Mucosa of stomach (tissue), 1 donor: ENCODE results near the gene DAB2IP.
"Not testable (repeated sequence)": the region's sequence is repeated elsewhere in the genome, so short reads cannot be mapped to it uniquely, and the experiment has no call there.

Experiments
- H3K27me3 ChIP-seq: one replicate; pipeline ENCODE4 v1.7.0; 2013; ENCODE audit warnings: mild to moderate bottlenecking, low read length; ENCODE audit not compliant: control insufficient read depth, insufficient read depth
- H3K36me3 ChIP-seq: one replicate; pipeline ENCODE4 v1.7.0; 2013; ENCODE audit warnings: low read length; ENCODE audit not compliant: control insufficient read depth, insufficient read depth
- H3K4me1 ChIP-seq: one replicate; pipeline ENCODE4 v1.7.0; 2013; ENCODE audit warnings: mild to moderate bottlenecking, low read length; ENCODE audit not compliant: control insufficient read depth, insufficient read depth
- H3K4me3 ChIP-seq: one replicate; pipeline ENCODE4 v1.7.0; 2013; ENCODE audit warnings: low read length
- H3K9ac ChIP-seq: one replicate; pipeline ENCODE4 v1.7.0; 2013; ENCODE audit warnings: mild to moderate bottlenecking, low read length, moderate library complexity
- H3K9me3 ChIP-seq: one replicate; pipeline ENCODE4 v1.7.0; 2013; ENCODE audit warnings: mild to moderate bottlenecking, low read length, moderate library complexity; ENCODE audit not compliant: control insufficient read depth
- donor health status: Pancreatic carcinoma.

DAB2IP gene

GRCh38 chr9:121618504-121618903 is 32.9 kb upstream of the DAB2IP start:
- Histone ChIP-seq H3K4me3 (no peak overlapping the region), H3K27me3 (no peaks in the 10 kb centered on the region), H3K36me3 (no peaks in the 10 kb centered on the region), H3K9ac (no peak overlapping the region), H3K9me3 (no peaks in the 10 kb centered on the region), H3K4me1 (peaks cover 20% of the 10 kb centered on the region)

- H3K27me3 ChIP-seq, H3K9ac ChIP-seq, H3K36me3 ChIP-seq, H3K4me3 ChIP-seq, H3K9me3 ChIP-seq: not testable (repeated sequence)
- H3K4me1 ChIP-seq, result peaks cover 20% of the 10 kb centered on the region
Observed at GRCh38 chr9:121618910-121619309, 32.5 kb upstream of the DAB2IP start.

- no peaks in the 10 kb centered on the region for H3K27me3 ChIP-seq
- peaks cover 20% of the 10 kb centered on the region for H3K4me1 ChIP-seq
- H3K9me3 ChIP-seq, result no peaks in the 10 kb centered on the region
- H3K9ac ChIP-seq, result peak overlapping the region; percentile 12
- H3K4me3 ChIP-seq, result no peak overlapping the region
- H3K36me3 ChIP-seq, result no peaks in the 10 kb centered on the region
Observed at GRCh38 chr9:121619545-121620324, 31.7 kb upstream of the DAB2IP start.

GRCh38 chr9:121620325-121620673 is 31.1 kb upstream of the DAB2IP start:
- Histone ChIP-seq H3K4me1 (peaks cover 20% of the 10 kb centered on the region), H3K4me3 (no peak overlapping the region), H3K9ac (peak overlapping the region; percentile 12), H3K9me3 (no peaks in the 10 kb centered on the region), H3K36me3 (no peaks in the 10 kb centered on the region), H3K27me3 (no peaks in the 10 kb centered on the region)

- no peaks in the 10 kb centered on the region for H3K36me3 ChIP-seq
- peak overlapping the region; percentile 17 for H3K9ac ChIP-seq
- H3K9me3 ChIP-seq, result no peaks in the 10 kb centered on the region
- no peaks in the 10 kb centered on the region for H3K27me3 ChIP-seq
- H3K4me1 ChIP-seq, result peaks cover 20% of the 10 kb centered on the region
- no peak overlapping the region for H3K4me3 ChIP-seq
Observed at GRCh38 chr9:121620777-121621449, 30.5 kb upstream of the DAB2IP start.

- no peaks in the 10 kb centered on the region for H3K9me3 ChIP-seq
- H3K36me3 ChIP-seq, result no peaks in the 10 kb centered on the region
- no peak overlapping the region for H3K9ac ChIP-seq
- no peak overlapping the region for H3K4me3 ChIP-seq
- H3K27me3 ChIP-seq, result no peaks in the 10 kb centered on the region
- H3K4me1 ChIP-seq, result peaks cover 20% of the 10 kb centered on the region
Observed at GRCh38 chr9:121622387-121623203, 28.8 kb upstream of the DAB2IP start.

GRCh38 chr9:121623430-121623829 is 28.0 kb upstream of the DAB2IP start:
- not testable (repeated sequence) for H3K27me3 ChIP-seq, H3K9me3 ChIP-seq, H3K9ac ChIP-seq, H3K36me3 ChIP-seq, H3K4me3 ChIP-seq
- H3K4me1 ChIP-seq, result peaks cover 20% of the 10 kb centered on the region

- Histone ChIP-seq H3K4me1 (peaks cover 8% of the 10 kb centered on the region), H3K27me3 (no peaks in the 10 kb centered on the region), H3K9me3 (no peaks in the 10 kb centered on the region), H3K9ac (no peak overlapping the region), H3K4me3 (no peak overlapping the region), H3K36me3 (no peaks in the 10 kb centered on the region)
Observed at GRCh38 chr9:121625590-121625989, 25.8 kb upstream of the DAB2IP start.

- Histone ChIP-seq H3K9me3 (no peaks in the 10 kb centered on the region), H3K9ac (no peak overlapping the region), H3K4me3 (no peak overlapping the region)
Observed at GRCh38 chr9:121626012-121626411, 25.4 kb upstream of the DAB2IP start.

GRCh38 chr9:121627427-121627826 is 24.0 kb upstream of the DAB2IP start:
- Histone ChIP-seq H3K9ac (no peak overlapping the region), H3K4me1 (no peaks in the 10 kb centered on the region), H3K27me3 (no peaks in the 10 kb centered on the region), H3K36me3 (no peaks in the 10 kb centered on the region), H3K4me3 (no peak overlapping the region), H3K9me3 (no peaks in the 10 kb centered on the region)

More at GRCh38 chr9:121626012-121626411, 25.4 kb upstream of the DAB2IP start:
- H3K4me1 ChIP-seq, result peaks cover 4% of the 10 kb centered on the region
- no peaks in the 10 kb centered on the region for H3K27me3 ChIP-seq
- H3K36me3 ChIP-seq, result no peaks in the 10 kb centered on the region

GRCh38 chr9:121628401-121628800 is 23.0 kb upstream of the DAB2IP start:
- Histone ChIP-seq H3K9ac (no peak overlapping the region), H3K4me3 (no peak overlapping the region), H3K9me3 (no peaks in the 10 kb centered on the region), H3K4me1 (peaks cover 2% of the 10 kb centered on the region), H3K27me3 (no peaks in the 10 kb centered on the region), H3K36me3 (no peaks in the 10 kb centered on the region)

GRCh38 chr9:121631115-121631514 is 20.3 kb upstream of the DAB2IP start:
- no peak overlapping the region for H3K4me3 ChIP-seq
- peaks cover 22% of the 10 kb centered on the region for H3K4me1 ChIP-seq
- no peaks in the 10 kb centered on the region for H3K36me3 ChIP-seq
- no peak overlapping the region for H3K9ac ChIP-seq
- H3K27me3 ChIP-seq, result no peaks in the 10 kb centered on the region
- no peaks in the 10 kb centered on the region for H3K9me3 ChIP-seq
